ENCODE measurements around the gene HADHB.

HADHB gene

DNA sequence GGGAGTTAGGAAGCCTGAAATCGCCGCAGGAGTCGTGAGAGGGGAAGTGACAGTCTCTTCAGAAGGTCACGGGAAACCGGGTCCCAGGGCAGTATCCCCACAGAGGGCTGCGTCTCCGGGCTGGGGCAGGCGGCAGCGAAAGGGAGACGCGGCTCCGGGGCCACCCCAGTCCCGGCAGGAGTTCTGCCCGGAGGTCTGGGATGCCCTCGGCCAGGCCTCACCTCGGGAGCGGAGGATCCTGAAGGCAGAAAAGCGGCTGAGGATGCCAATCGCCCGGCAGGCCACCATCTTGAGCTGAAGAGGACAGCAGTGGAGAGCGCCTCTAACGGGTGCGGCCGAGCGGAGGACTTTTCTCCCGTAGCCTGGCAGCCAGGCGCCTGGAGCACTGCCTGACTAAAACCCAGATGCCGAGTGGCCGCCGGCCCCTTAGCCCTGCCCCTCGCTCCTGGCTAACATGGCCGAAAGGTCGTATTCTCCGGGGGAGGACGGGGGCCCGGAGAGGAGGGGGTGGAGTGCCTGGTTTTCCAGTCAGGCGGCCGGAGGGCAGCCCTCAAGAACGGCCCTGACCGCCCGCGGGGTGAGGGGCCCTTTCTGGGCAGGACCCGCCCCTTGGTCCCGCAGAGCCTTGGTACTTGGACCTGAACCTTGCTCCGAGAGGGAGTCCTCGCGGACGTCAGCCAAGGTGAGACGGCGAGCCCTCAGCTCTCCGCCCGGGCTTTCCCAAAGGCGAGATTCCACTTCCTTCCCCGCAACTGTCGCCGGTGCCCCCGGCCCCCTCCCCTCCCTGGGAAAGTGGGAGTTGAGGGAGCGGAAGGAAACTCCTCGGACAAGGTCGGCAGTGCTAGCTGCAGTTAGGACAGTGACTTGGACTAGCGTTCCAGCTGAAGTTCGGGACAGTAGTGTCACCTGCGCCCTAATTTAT, at the start of gene HADHB, which contains the start of gene HADHA:
Gene HADHB, plus strand, starts transcription at position 631 of the 922 bp plus-strand sequence. CDS start 9,316 bp downstream, outside the sequence.
Gene HADHA, minus strand, starts transcription at position 324 of the 922 bp plus-strand sequence. Its CDS starts 36 bp downstream, at position 288.
- DNase-seq: peak; percentile 93

DNA sequence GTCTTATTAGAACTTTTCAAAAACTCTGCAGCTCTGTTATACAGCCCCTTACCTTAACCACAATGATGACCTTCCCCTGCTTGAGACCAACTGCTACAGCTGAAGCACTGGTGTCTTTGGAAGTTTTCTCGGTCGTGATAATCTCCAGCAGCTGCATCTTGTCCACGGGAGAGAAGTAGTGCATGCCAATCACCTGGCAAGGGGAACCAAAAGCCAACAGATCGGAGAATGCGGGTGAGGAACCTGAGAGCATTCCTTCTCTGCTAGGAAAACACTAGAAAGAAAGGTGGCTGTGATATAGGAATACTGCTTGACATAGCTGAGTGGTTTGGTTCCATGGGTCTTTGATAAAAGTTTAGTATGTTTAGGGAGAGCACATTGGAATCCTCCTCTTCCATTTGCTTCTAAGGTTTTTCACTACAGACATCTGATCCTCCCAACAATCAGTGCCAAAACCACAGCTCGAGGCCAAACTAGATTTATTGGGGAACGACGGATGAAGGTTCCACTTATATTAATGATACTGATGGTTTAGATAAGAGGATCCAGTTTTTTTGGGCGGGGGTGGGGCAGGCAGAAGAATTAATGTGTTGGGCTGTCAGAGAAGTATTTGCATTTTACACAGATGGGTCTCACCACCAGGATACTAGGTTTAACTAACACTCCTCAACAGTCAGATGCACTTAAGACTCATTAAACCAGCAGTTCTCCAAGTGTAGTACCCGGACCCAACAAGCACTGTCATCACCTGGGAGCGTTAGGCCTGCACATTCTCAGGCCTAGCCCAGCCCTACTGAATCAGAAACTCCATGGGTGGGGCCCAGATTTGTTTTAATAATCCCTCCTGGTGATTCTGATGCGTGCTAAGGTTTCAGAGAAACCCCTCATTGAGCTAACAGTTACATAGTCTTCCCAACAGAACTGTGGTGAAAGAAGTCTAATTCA, 49.4 kb upstream of the HADHB start:
- DNase-seq: no peak

DNA sequence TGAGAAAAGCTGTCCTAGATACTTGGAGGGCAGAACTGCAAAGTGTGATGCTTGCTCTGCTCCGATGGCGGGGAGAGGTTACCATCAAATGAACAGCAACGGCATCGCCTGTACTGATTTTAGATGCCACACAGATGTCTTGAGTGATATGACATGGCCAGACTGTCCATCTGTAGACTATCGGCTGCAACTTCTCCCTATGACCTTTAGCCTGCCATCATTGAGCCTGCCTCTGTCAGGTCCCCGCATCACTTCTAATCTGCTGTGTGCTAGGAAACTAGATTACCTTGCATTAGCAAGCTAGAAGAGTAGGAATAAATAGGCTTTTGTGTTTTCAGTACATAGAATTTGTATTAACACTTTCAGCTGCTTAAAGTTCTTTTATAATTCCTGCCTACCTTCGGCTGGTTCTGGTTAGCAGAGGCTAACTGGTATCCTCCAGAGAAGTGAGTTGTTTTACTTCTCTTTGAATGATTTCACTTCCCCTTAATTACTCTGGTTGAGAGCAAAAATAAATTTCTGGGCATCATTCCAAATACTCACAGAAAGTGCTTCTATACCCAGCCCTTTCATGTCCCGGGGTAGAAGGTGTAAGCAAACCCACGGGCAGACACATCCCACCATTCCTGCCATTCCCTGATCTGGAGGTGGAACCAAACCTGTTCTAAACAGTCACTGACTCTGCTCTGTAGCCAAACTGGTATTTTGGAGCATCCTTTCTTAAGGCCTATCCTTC, 47.9 kb upstream of the HADHB start:
- DNase-seq: no peak

DNA sequence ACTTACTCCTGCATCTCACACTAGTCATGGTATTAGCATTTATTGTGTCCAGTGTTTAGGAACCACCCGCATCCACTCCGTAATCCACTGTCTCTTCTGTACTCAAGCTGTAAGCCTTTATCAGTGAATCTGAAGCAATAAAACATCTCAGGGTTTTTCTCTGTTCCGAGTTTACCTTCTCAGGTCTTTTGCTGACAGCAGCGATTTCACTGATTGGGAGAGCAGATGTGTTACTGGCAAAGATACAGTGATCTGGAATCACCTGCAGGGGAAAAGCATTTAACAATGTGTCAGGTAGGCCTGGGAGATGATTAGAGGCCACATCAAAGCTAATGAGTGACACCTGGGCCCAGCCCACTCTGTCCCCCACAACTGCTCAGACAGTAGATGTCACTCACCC, 47.2 kb upstream of the HADHB start:
- no peak for DNase-seq

DNA sequence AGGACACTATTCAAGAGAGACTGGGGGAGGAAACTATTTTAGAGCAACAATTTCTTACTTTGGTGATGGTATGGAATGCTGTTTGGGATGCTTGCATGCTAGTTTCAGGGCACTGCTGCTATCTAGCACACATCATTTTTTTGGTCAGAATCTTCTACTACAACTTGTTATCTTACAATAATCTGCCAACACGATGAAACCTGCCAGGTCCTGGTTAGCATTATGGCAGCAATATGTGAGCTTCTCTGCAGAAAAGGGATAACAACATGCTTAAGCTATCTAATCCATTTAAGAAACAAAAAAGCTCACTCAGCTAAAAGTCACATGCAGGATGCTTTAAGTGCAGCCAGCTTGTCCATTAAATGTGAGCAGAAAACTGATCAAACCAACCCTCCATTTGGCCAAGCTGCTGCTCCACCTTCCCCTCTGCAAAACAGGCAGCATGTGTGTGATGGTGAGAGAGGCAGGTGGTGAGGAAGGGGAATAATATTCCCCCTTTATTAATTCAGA, 41.7 kb upstream of the HADHB start:
- no peak for DNase-seq

DNA sequence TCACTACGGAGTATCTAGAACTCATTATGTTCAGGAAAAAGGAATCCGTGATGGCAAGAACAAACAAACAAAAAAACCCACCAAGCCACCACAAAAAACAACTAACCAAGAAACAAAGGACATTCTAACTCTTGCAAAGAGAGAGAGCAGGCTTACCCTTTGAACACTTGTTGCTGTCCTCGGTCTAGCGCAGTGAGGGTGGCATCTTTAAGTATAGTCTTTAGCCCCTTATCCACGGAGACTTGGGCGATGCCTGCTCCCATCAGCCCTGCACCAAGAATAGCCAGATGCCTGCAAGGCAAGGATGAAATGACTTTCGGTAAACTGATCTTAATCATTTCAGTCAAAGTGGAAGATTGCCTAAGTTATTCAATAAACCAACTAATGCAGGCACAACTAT, 40.8 kb upstream of the HADHB start:
- DNase-seq: no peak

DNA sequence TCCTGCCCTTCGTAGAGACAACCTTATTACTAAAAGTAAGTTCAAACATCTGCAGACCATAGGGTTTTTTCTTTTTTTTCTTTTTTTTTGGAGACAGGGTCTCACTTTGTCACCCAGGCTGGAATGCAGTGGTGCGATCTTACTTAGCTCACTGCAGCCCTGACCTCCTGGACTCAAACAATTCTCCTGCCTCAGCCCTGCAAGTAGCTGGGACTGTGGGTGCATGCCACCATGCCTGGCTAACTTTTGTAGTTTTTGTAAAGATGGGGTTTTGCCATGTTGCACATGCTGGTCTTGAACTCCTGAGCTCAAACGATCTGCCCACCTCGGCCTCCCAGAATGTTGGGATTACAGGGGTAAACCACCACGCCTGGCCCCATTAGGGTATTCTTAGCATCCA, 32.7 kb upstream of the HADHB start:
- DNase-seq: no peak

DNA sequence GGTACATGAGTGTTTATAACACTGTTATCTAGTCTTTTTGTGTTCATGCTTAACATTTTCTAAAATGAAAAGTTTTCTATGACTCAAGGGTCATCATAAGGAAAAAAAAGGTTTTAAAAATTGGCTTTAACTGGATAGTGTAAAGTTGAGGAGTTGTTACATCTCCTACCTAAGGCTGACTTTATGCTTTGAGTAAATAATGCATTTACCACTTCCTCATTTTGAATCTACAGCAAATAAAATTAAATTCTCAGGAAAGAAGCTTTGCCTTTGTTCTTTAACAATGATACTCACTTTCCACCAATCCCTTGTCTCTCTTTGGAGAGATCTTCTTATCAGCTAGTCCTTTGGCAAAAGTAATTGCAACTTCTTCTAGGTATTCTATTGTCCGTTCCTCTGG, 30.0 kb upstream of the HADHB start:
- DNase-seq: no peak

DNA sequence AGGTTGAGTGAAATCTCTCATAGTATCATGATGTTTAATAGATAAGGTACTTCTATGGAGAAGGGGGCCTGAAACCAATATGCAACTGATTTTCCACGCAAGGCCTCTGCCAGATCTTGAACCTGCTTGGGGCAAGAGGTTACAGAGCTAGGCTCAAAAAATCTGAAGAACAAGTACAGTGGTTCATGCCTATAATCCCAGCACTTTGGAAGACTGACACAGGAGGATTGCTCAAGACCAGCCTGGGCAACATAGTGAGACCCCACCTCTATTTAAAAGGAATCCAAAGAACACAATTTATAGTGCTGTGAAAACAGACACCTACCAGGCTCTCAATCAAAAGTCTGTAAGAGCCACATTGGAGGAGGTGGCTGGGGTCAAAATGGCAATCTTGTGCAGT, 28.9 kb upstream of the HADHB start:
- no peak for DNase-seq

DNA sequence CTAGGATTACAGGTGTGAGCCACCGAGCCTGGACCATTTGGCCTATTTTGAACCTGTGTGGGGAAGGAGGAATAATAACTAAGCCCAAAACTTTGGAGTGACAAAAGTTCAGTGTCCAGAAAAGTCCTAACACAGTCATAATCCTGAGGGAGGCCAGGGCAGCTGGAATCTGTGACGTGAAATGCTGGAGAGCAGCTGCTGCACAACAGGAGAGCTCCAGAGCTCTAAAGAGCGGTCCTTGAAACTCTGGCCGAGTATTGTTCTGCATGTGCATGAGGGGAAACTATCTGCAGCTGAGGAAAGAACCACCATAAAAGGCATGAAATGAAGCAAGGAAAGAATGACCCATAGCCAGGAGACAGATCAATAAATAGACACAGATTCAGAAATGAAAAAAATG, 28.2 kb upstream of the HADHB start:
- no peak for DNase-seq

DNA sequence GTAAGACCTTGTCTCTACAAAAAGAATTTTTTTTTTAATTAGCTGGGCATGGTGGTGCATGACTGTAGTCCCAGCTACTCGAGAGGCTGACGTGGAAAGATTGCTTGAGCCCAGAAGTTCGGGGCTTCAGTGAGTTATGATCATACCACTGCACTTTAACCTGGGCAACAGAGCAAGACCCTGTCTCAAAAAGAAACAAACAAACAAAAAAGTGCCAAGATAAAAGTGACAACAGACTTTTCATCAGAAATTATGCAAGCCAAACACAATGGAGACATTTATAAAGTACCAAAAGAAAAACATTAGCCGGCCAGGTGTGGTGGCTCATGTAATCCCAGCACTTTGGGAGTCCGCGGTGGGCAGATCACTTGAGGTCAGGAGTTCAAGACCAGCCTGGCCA, 27.0 kb upstream of the HADHB start:
- DNase-seq: no peak

DNA sequence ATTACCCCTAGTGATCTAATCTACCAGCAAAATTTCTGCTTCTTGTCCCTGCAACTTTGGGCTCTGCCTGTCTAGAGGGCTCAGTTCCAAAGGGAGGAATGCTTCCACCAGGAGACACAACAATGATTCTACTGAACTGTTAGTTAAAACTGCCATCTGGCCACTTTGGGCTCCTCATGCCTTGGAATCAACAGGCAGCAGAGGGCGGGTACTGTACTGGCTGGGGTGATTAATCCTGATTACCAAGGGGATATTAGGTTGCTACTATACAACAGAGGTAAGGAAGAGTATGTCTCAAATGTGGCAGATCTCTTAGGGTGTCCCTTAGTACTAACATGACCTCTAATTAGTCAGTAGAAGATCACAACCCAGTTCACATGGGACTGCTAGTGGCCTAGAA, 21.7 kb upstream of the HADHB start:
- no peak for DNase-seq

DNA sequence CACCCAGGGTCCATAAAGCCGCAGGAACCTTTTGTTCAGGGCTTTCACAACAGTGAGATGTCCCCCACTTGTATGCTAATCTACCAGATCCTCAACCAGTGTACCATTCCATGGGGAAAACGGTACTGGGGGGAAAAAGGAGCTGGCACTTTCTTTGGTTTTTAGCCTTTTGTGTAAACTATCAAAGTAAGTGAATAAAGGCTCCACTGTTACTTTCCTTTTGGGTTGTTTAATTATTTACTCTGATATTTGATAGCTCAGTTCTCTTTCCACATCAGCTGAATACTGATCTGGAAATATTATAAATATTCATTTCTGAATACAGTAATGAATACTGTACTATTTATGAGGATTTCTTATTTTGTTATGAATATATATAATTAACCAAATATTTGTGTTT, 20.6 kb upstream of the HADHB start:
- DNase-seq: no peak

DNA sequence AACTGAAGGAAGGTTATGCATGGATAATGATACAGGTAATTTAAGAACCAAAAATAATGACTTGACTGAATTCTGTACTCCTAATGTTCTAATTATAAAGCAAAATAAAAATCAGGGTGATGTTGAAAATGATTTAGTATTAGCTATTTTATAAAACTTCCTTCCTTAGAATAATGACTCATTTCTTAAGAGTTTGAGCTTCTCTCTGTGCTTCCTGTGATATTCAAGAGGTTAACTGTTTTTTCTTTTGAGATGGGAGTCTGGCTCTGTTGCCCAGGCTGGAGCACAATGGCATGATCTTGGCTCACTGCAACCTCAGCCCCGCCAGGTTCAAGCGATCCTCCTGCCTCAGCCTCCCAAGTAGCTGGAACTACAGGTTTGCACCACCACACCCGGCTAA, 15.1 kb upstream of the HADHB start:
- DNase-seq: no peak

DNA sequence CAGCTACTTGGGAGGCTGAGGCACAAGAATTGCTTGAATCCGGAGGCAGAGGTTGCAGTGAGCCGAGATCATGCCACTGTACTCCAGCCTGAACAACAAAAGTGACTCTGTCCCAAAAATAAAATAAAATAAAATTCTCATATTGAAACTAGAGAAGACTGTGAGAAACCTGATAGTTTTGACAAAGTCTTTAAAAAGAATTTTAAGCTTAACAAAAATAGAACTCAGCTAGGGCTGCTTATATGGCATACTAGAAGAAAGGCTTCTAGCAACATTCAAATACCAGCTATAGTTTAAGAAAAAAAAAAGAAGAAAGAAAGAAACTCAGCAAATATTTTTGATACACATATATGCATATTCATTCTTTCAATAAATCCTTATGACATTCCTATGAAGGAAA, 13.9 kb upstream of the HADHB start:
- no peak for DNase-seq

DNA sequence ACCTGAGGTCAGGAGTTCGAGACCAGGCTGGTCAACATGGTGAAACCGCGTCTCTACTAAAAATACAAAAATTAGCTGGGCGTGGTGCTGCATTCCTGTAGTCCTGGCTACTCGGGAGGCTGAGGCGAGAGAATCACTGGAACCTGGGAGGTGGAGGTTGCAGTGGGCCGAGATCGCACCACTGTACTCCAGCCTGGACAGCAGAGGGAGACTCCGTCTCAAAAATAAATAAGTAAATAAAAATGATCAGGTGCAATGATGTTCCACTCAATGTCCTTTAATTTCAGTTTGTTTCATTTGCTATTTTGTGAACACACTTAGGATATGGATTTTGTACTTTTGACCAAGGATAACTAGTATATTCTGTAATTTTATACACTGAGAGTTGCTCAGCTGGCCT, 9.7 kb upstream of the HADHB start:
- DNase-seq: no peak

DNA sequence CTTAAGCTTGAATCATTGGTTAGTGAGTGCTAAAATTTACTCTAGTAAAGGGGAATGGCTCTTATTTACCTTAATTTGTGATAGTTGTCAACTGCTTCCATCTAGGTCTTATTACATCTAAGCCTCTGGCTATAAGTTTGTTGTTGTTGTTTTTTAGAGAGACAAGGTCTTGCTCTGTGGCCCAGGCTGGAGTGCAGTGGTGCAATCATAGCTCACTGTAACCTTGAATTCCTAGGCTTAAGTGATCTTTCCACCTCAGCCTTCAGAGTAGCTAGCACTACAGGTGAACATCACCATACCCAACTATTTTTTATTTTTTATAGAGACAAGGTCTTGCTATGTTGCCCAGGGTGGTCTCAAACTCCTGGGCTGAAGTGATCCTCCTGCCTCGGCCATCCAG, 6.9 kb upstream of the HADHB start:
- DNase-seq: no peak

DNA sequence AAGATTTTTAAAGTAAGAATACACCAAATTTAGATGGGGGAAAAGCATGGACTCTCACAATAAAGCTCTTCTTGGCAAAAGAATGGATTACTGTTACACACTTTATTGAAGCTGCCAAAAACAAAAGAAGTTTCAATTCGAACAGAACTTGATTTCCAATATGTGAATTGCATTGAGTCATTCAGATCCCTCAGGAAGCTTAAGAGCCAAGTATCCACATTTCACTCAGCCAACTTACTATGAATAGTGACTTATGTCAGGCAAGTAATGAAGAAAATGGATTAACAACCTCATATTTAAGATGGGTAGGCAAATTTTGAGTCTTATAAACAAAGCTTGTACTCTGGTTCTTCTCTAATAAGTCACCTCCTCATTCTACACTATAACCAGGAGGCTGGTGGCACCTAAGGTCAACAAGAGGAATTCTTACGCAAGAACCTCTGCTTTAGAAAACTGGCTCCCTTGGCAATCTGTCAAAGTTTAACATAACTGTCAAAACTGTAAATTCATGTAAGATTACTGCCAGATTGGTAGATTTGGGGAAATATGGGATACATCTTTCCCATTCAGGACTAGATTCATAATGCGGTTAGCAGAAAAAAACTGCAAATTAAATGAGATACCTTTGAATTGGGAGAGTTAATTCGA, 6.3 kb upstream of the HADHB start:
- DNase-seq: peak; percentile 35

DNA sequence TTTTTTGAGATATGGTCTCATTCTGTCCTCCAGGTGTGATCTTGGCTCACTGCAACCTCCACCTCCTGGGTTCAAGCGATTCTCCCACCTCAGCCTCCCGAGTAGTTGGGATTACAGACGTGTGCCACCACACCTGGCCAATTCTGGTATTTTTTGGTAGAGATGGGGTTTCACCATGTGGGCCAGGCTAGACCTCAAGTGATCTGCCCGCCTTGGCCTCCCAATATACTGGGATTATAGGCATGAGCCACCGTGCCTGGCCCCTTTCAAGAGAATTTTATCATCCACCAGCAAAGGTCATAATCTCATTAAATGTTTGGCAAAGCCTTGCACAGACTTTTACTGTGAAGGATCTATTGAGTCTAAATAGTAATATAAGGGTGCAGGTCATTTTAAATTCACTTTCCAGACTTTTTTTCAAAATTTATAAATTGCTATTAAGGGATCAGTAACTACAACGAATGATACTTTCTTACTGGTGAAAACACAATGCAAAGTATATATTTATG, 2.8 kb upstream of the HADHB start:
- no peak for DNase-seq

DNA sequence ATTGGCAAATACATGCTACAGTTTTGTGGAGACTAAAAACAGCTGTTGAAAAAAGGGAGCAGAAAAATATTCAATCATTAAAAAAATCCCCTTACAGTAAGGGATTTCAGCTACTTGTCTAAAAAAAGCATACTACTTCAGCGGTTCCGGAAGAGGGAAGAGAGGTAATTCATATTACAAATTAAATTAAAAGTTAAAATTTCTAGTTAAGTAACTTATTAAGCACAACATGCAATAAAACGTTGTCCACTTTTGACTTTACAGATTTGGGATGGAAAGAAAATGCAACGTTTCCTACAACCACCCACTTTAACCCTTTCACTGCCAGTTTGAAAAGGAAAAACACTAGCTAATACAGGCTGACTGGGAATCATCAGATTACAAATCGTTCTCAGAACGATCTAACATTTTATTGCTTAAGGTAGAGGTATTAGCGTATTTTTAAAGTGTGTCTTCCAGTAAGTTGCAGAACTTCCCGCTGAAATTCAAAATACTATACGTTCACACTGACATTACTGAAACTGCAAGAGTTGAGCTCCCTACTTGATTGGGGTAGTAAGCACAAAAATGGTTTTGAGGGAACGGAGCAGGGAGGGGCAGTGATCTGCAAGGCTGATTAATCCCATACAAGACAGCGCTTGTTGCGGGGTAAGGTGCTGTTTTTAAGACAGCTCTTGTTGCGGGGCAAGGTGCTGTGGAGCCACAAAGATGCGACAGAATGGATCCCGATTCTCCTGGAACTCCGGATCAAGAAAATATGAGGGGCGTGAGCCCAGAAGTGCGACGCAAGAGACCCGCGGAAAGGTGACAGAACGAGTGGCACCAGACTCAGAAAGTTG, 1.1 kb upstream of the HADHB start:
- DNase-seq: peak; percentile 12

DNA sequence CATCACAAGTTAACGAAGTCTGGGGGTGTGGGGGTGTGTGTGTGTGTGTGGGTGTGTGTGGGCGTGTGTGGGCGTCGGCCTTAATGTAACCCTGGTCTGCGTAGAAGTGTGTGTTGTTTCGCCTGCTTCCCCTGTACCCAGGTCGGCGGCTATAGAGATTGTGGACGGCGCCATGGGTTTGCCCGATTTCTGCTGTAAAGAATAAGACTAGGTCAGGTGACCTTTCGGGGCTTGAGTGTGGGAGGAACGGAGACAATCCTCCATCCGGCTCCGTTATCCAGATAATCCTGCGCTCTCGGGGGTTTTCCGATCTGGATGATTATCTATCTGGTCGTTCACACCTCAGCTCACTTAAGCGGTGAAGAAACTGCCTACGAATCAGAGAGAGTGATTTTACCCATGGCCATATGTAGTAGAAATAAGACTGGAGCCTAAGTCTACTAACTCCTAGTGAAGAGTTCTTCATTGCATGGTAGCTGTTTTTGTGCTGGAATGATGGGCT, 543 bp downstream of the HADHB start:
- DNase-seq: peak; percentile 21
